ENCODE measurements around the gene FGGY. TPM values are rescaled to one million over a fixed set of nuclear protein-coding genes. Genes with fewer than 3 reads are reported as not detected.
A peak's percentile ranks its signal among the peaks of the same experiment; 100 is the strongest.

The FGGY gene
- total RNA-seq, 1 experiment from 2014 or later = 10.2 TPM

DNA sequence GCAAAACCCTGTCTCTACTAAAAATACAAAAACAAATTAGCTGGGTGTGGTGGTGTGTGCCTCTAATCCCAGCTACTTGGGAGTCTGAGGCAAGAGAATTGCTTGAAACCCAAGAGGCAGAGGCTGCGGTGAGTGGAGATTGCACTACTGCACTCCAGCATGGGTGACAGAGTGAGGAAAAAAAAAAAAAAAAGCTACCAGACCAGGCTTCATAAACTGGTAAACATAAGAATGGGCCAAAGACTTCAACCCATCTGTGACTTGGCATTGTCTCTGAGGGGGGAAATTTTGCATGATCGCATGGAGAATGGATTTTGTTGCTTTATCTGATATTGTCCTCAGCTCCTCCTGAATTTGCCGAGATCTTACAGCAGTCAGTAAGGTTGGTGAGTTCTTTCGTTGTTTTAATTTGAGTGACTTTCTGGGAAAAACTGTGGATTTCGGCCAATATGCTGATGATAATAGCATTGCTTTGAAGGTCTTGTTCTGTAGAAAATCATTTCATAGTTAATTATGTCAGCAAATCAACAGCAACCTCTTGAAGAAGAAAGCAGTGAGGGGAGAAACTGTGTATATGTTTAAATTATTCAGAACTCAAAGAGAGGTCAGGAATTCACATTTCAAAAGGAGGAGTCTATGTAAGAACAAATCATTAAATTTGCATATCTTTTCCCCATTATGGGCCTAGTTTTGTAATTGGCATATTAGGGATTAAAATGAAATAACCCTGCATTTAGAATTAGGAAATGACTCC is 13.1 kb downstream of the FGGY start:
- in situ Hi-C loops (cut with HindIII; ENCODE audit: low sequenced_read_pairs) = no loop called here
- peak; percentile 84 for DNase-seq (ENCODE audit: low spot score)

DNA sequence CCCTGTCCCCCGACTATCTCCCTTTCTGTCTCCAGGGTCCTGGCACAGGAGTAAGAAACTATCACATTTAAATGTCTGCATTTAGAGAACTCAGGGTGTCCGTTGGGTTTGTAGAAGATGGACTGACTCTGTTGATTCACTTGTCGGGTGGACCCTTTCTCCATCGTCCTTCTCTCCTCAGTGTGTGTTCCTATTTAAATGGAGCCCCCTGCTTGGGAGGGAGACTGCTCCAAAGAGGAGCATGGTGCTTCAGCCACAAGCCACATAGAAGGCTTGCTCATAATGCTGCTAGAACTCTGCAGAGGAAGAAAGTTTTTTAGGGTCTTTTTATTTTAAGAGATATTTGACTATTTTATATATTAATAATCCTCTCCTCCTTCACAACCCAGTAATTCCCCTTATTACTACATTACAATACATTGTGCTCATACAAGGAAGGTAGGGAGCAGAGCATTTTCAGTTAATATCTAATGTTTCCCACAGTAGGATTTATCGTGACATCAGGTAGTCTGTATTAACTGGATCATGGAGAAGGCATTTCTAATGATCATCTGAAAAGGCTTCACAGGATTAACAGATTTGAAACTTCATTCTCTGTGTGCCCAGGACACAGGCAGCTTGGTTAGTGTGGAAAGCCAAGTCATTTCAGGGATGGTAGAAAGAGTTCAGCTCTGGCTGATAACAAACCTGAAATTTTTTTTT is 13.8 kb downstream of the FGGY start:
- DNase-seq (ENCODE audit: low spot score) = peak; percentile 62
- in situ Hi-C loops (cut with HindIII; ENCODE audit: low sequenced_read_pairs) = no loop called here

DNA sequence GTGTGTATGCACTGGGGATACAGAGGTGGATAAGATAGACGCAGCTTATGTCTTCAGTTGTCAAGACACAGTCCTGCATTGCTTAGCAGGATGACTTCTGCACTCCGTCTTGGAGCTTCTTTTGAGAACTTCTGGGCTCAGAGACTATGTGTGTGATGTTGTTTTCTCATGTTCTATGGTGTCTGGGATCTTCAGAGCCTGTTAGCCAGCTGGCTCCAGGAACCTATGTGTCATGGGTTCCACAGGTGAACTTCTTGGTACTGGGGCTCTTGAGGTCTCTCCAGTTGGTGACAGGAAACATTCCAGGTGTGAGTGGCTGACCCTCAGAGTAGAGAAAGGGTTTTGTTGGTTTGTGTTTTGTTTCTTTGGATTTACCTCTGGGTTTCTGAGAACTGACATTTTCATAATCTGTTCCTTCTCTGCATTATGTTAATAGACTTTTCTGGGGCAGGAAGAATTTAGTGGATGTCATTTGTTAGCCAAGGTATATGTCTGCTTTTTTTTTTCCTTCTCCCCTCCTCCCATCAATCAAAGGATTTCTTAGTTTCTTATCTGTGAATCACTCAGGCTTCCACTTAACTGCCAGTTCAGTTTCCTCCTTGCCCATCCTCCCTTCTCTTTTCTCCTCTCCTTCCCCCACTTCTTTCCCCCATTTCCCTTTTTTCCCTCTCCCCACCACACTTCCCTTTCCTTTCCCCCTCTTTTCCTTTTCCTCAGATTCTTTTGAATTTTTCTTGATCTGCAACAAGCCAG is 18.1 kb downstream of the FGGY start:
- in situ Hi-C loops (cut with HindIII; ENCODE audit: low sequenced_read_pairs) = no loop called here
- no peak for DNase-seq (ENCODE audit: low spot score)

DNA sequence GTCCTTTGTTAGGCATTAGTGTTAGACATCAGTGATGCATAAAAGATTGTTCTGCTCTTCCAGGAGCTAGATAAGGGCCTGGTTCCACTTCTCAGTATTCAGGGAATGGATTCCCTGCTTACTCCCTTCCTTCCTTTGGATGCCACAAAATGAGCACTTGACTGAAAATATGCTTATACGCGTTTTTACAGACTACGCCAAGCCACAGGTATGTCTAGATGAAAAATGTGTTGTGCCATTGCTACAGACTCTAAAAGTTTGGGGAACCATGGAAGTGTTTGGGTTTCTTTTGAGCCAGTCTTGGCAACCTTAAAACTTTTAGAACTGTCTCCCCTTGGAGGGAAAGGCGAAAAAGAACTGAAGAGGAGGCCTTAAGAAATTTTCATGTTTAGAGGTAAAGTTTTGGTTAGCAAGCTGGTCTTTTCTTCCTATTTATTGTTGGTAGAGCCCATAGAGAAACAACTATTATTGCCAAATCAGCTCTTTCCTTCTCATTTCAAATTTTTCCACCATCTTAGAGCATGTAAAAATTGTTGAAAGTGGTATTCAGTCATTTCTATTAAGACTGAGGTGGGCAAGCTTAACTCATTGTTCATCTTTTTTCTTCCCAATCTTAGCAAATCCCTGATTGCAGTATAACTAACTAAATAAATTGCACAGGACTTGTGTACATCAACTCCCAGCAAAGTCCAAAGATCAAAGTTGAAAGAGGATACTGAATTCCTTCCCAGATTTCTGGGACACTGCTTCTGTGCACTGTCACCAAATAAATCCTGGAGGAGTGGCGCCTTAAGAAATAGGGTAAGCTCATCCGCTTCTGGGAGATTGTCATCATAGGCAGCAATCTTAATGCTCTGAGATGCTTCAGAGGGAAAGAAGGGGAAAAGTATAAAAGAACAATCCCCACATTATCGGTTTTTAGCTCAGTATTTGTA is 18.9 kb downstream of the FGGY start:
- DNase-seq (ENCODE audit: low spot score) = no peak

DNA sequence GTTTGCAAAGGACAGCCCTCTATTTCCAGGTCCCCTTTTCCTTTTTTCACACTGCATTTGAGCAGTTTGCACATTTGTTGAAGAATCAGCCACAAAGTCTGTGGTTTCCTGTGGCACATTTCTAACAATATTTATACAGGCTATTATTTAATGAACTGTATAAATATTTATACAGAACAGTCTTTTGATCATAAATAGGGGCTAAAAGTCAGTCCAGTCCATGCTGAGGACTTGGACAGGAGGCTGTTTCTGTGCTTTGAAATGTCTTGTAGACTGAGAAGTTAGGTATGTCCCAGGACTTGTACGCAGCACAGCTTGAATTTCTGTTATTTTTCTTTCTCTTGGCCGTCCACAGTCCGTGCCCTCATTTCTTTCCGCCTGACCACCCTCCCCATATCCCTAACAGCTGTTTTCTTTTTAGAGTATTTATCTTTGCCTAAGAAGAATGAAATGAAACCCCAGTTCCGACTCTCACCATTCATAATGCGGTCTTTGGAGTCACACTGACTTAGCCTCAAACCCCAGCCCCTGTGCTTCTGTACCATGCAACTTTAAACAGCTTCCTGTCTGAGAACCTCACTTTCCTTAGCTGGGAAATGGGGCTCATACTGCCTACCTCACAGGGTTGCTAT is 19.7 kb downstream of the FGGY start:
- in situ Hi-C loops (cut with HindIII; ENCODE audit: low sequenced_read_pairs) = no loop called here

More for the DNA sequence above, 18.9 kb downstream of the FGGY start:
- in situ Hi-C loops (cut with HindIII; ENCODE audit: low sequenced_read_pairs) = no loop called here

DNA sequence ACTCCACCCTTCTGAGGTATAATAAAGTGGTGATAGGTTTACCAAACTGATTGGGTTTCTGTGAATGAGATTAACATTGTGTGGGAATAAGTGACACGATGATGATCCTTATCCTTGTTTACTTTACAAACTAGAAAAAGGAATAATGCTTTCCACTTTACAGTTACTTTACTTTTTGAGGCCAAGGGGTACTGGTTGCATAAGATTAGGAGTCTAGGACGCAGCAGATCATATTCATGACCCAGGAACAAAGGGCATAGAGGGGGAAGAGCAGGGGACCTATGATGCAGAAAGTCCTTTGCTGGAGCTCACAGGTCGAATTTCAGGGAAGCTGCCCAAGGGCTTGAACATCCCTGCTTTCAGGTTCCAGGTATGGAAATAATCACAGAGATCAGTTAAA is 20.4 kb downstream of the FGGY start:
- in situ Hi-C loops (cut with HindIII; ENCODE audit: low sequenced_read_pairs) = no loop called here
- DNase-seq (ENCODE audit: low spot score) = no peak

More for the DNA sequence above, 19.7 kb downstream of the FGGY start:
- no peak for DNase-seq (ENCODE audit: low spot score)

DNA sequence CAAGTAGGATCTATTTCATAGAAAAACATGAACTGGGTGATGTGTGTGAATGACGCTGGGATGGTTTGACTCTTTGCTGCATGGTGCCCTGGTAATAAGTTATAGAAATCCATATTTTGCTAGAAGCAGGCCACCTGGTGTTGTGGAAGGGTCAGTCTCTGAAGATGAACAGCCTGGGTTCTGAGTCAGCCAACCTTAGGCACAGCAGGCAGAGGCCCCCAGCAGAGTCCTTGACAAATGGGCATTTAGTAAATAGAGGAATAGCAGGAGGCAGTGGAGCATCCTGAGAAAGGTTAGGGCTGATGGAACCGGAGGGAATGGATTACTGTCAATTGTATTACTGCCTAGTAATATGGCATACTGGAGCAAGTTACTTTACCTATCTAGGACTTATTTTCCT is 20.9 kb downstream of the FGGY start:
- in situ Hi-C loops (cut with HindIII; ENCODE audit: low sequenced_read_pairs) = no loop called here
- peak; percentile 30 for DNase-seq (ENCODE audit: low spot score)

DNA sequence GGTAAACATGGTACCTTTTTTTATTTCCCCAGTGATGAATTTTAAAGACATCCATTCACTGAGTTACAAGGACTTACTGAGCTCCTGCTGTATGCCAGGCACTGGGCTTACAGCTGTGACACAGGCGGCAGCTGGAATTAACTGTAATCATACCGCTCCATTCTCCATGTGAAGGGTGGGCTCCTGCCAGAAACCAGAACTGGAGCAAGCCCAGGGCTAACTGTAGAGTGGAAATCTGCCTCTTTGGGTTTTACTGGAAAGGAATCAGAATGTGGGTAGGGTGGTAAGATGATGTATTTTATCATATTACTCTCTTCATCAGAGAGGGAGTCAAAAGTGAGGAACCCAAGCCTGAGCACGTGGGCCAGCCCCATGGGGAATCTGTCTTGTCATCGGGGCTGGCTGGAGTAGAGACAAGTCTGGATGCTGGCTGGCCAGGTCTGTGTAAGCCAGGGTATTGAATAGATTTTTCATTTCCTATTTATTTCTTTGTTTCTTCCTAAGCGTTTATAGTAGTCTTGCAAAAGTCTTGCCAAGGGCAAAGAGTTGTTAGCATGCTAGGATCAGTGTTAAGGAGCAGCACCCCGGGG is 21.5 kb downstream of the FGGY start:
- in situ Hi-C loops (cut with HindIII; ENCODE audit: low sequenced_read_pairs) = no loop called here
- peak; percentile 13 for DNase-seq (ENCODE audit: low spot score)

DNA sequence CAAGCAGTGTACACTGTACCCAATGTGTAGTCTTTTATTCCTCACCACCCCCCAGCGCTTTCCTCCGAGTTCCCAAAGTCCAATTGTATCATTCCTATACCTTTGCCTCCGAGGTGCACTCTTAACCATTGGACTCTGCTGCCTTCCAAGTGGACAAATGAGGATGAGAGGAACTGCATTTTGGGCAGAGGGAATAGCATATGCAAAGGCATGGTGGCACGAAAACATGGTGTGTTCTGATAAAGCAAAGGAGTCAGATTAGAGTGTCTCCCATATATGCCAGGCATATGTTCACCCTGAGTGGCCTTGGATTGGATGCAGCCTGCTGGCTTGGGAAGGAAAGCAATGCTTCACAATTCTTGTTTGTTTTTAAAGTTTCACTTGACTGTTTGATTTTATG is 25.5 kb downstream of the FGGY start:
- in situ Hi-C loops (cut with HindIII; ENCODE audit: low sequenced_read_pairs) = no loop called here
- DNase-seq (ENCODE audit: low spot score) = no peak

DNA sequence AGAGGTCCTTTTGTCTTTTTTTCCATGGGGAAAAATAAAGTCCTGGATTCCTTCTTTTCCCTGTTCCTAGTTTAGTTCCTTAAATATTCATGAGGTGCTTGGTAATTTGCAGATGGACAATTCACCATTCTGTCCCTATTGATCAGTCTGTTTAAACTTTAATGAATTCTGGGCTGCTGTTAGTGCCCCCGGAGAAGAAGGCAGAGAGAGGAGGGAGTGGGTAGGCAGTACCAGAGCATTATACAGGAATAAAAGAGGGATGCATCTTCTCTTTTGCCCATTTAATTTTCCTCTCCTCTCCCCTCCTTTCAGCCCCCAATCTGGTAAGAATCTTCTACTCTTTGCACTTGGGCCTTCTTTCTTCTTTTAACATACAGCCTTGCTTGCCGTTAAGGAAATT is 25.9 kb downstream of the FGGY start:
- DNase-seq (ENCODE audit: low spot score) = no peak
- in situ Hi-C loops (cut with HindIII; ENCODE audit: low sequenced_read_pairs) = no loop called here

DNA sequence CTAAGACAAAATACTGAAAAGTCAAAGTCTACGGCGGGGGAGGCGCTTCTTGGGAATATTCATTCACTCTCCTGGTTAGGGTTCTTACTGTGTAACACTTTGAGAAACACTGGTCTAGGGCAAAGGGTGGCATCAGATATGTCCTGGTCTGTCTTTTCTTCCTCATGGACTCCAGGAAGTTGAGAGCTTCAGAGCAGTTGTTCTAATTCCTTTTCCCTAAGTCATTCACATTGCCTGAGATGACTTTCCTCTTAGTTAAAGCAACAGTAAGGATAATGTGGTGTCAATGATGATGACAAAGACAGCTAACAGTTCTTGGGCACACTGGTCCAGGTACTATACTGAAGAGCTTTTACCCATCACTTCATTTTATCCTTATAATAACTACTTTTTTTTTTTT is 27.0 kb downstream of the FGGY start:
- in situ Hi-C loops (cut with HindIII; ENCODE audit: low sequenced_read_pairs) = no loop called here
- DNase-seq (ENCODE audit: low spot score) = no peak

DNA sequence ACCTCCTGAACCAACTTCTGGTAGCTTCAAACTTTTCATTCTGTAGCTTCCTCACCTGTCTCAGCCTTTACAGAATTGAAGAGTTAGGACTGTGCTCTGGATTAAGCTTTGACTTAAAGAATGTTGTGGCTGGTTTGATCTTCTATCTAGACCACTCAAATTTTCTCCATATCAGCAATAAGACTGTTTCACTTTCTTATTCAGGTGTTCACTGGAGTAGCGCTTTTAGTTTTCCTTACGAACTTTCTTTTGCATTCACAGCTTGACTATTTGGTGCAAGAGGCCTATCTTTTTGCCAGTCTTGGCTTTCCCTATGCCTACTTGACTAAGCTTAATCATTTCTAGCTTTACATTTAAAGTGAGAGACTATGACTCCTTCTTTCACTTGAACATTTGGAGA is 31.5 kb downstream of the FGGY start:
- DNase-seq (ENCODE audit: low spot score) = no peak
- in situ Hi-C loops (cut with HindIII; ENCODE audit: low sequenced_read_pairs) = no loop called here

DNA sequence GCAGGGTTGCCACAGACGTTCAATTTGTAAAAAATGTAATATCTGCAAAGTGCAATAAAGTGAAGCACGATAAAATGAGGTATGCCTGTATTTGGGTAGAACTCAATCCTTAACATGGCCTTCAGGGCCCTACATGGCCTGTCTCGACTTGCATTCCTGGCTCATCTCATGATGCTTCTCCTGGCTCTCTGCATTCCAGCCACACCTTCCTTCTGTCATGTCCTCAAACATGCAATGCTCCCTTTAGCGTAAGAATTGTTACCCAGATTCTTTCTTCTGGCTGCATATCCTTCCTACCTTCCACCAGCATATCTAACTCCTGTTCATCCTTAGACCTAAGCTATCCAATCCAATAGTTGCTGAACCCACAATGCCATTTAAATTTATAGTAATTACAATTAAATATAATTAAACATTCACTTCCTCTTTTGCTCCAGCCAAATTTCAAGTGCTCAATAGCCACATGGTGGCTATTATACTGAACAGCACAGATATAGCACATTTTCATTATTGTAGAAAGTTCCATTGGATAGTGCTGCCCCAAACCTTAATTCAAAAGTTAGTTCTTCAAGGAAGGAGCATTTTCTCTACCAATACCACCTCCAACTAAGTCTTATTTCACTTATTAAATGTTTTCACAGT is 32.6 kb downstream of the FGGY start:
- in situ Hi-C loops (cut with HindIII; ENCODE audit: low sequenced_read_pairs) = no loop called here
- no peak for DNase-seq (ENCODE audit: low spot score)

DNA sequence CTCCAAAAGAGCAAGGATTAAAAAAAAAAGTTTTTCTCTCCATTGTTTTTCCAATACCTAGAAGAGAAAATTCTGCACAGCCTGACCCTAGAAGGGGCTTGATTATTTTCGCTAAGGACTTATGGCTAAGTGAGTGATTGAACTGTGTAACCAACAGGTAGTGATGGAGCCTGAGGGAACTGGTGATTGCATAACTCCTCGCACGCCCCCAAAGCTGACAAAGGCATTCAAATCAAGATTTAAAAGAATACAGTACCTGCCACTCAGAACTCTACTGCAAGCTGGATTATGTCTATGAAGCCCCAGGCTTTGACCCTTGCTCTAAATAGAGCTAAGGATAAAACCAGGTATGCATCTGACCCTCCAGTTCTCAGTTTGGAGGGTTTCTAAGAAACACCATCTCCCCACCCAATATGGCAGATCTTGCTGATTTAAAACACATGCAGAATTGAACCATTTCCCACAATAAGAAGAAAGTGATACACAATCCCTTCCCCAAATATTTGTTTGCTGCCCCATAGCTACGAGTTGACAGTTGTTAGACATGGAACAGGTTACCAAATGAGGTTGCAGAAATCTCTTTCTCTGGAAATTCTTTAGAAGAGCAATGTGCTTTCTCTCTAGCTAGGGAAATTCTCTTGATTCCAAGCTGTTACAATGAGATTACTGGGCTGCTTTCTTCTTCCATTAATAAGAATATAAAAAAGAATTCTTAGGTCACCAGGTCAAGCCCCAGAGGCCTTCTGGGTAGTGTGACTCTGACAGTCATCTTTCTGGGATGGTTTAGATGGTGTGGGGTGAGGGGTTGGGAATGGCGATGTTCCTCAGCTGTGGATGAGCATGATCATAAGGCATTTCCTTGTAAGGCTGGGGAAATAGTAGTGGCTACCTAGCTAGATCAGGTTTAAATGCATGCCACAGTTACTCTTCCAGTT is 35.1 kb downstream of the FGGY start:
- in situ Hi-C loops (cut with HindIII; ENCODE audit: low sequenced_read_pairs) = no loop called here
- DNase-seq (ENCODE audit: low spot score) = no peak

DNA sequence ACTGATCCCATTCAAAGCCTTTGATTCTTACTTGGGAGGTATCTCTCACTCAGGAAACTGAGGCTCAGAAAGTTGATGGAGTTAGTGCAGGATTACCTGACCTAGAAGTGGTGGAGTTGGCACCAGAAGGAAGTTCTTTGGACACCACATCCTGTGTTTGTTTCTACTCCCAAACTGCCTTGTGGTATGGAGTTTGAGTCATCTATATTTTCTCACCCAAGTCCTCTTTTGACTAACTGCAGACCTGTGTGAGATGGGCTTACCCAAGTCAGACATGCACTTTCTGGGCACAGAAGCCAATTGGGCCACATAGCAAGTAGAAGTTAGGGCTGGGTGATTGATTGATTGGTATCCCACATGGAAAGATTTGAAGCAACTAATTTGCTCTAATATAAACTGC is 36.1 kb downstream of the FGGY start:
- in situ Hi-C loops (cut with HindIII; ENCODE audit: low sequenced_read_pairs) = no loop called here
- DNase-seq (ENCODE audit: low spot score) = no peak

DNA sequence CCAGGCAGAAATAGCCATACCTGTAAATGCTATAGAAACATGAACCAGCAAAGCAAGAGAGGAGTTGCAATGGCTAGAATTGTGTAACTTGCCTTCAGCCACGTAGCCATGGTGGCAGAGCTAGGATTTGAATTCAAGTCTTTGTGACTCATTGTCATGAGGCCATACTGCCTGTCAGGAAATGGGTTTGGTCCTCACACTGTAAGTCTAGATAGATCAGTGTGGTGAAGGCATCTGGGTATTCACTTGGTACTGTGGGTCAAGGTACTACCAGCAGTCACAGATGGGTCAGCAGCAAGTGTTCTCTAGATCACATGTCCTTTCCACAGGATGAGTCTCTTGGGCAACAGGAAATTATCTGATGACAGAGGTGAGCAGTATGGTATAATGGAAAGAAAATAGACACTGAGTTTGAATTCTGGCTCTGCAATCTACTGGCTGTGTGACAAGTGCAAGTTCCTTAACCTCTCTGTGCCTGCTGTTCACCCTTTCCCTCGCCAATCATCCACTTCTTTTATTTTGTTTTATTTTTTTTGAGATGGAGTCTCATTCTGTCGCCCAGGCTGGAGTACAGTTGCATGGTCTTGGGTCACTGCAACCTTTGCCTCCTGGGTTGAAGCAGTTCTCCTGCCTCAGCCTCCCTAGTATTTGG is 36.9 kb downstream of the FGGY start:
- in situ Hi-C loops (cut with HindIII; ENCODE audit: low sequenced_read_pairs) = no loop called here
- DNase-seq (ENCODE audit: low spot score) = no peak

Measured in G401 (cell line).